ENCODE measurements around the gene LGALS7.
"Not testable (repeated sequence)": the region's sequence is repeated elsewhere in the genome, so short reads cannot be mapped to it uniquely, and the experiment has no call there.

The LGALS7 gene

GRCh38 chr19:38773469-38774177 lies at the start of gene LGALS7:
Gene LGALS7 (minus strand): TSS chr19:38773517. CDS start chr19:38773492, 25 bp downstream.
- no peak for DNase-seq (ENCODE audit: low spot score)

GRCh38 chr19:38821230-38821825 lies 48.0 kb upstream of the LGALS7 start:
- not testable (repeated sequence) for DNase-seq (ENCODE audit: low spot score)

- DNase-seq (ENCODE audit: low spot score), result no peak
These were observed 46.1 kb upstream of the LGALS7 start for GRCh38 chr19:38819231-38819920.

GRCh38 chr19:38817081-38817480 lies 43.8 kb upstream of the LGALS7 start:
- DNase-seq (ENCODE audit: low spot score), result no peak

DNA sequence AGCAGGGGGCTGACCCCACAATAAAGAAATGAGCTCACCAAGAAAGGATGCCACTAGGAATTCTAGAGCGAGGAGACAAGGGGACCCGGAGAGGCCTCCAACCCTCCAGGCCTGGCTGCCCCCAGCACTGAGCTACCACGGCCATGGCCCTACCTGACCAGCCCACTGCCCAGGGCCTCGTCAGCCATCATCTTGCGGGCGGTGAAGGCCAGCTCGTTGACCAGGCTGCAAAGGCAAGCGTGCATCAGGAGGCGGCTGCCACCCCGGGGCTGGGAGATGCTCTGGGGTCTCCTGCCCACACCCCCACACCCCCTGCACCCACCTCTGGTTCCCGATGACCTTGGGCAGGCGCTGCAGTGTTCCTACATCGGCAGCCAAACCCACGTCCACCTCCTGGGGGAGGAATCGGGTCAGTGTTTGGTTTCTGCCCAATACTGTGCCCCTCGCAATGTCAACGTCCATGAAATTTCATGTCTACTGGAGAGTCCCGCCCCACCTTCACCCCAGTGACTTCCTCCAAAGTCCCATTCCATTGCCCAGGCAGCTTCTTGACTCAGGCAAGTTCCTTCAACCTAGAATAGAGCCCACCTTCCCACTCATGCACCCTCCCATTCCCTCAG lies 42.9 kb upstream of the LGALS7 start:
- DNase-seq (ENCODE audit: low spot score), result no peak

- no peak for DNase-seq (ENCODE audit: low spot score)
These were observed 42.0 kb upstream of the LGALS7 start for GRCh38 chr19:38815059-38816001.

DNA sequence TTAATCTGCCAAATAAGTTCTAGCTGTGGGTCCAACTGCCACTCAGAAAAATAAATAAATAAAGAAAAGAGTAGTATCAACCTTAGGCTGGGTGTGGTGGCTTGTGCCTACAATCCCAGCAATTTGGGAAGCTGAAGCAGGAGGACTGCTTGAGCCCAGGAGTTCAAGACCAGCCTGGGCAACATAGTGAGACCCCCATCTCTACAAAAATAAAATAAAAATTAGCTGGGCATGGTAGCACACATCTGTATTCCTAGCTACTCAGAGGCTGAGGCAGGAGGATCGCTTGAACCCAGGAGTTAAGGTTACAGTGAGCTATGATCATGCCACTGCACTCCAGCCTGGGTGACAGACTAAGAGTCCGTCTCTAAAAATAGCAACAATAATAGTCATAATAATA lies 40.6 kb upstream of the LGALS7 start:
- not testable (repeated sequence) for DNase-seq (ENCODE audit: low spot score)

- no peak for DNase-seq (ENCODE audit: low spot score)
These were observed 40.0 kb upstream of the LGALS7 start for GRCh38 chr19:38813323-38813722.

GRCh38 chr19:38812841-38813320 lies 39.6 kb upstream of the LGALS7 start, which contains the start of gene LGALS4:
Gene LGALS4 (minus strand): TSS chr19:38812945. CDS start chr19:38812886, 59 bp downstream.
- DNase-seq (ENCODE audit: low spot score), result no peak

- no peak for DNase-seq (ENCODE audit: low spot score)
These were observed 38.9 kb upstream of the LGALS7 start for GRCh38 chr19:38812009-38812840.

GRCh38 chr19:38809592-38810252 lies 36.4 kb upstream of the LGALS7 start:
- DNase-seq (ENCODE audit: low spot score), result no peak

DNA sequence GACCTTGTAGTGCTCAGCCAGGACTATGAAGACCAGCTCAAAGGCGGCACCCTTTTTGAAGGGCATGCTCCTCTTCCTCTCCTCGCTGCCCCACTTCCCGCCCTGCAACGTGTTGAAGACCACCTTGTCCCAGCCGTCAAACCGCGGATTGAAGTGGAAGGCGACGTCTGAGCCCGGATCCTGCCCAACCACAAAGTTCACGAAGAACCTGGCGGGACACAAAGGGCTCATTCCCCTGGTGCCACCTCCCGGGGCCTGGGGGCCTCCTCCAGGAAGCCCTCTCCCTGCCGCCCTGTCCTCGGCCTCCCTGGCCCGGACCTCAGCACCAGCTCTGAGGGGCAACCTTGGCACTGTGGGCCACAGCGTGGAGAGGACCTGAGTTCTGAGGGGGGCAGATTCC lies 35.4 kb upstream of the LGALS7 start:
- DNase-seq (ENCODE audit: low spot score), result no peak

GRCh38 chr19:38807374-38808098 lies 34.2 kb upstream of the LGALS7 start:
- not testable (repeated sequence) for DNase-seq (ENCODE audit: low spot score)

GRCh38 chr19:38806371-38806770 lies 33.1 kb upstream of the LGALS7 start:
- DNase-seq (ENCODE audit: low spot score), result no peak

GRCh38 chr19:38805180-38805579 lies 31.9 kb upstream of the LGALS7 start:
- DNase-seq (ENCODE audit: low spot score), result no peak

- no peak for DNase-seq (ENCODE audit: low spot score)
These were observed 30.2 kb upstream of the LGALS7 start for GRCh38 chr19:38803543-38803942.

DNA sequence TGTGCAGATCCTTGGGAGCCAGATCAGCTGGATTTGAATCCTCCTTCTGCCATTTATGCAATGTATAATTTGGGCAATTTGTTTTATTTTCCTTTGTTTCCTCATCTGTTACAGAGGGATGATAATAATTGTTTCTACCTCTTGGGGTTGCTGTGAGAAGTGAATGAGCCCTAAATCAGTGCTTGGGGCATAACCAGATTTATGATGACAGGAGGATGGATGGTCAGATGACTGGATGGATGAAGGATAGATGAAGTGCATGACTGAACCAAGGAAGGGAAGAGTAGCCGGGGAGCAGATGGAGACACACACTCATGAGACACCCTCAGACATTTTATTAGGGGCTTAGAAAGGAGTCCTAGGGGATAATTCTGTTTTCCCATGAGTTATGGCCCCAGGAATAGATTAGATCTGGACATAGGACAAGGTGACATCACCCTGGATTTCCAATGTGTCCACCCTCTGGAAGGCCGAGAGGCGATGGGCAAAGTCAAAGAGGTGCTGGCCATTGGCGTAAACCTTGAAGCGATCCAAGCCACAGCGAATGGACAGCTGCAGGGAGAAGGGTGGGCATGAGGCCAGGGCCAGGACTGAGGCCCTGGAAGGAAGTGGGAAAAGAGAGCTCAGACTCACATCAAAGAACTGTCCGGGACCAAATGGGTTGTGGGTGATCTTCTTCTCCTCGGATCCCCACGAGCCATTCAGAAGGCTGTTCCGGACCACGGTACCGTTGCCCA lies 28.2 kb upstream of the LGALS7 start:
- no peak for DNase-seq (ENCODE audit: low spot score)

DNA sequence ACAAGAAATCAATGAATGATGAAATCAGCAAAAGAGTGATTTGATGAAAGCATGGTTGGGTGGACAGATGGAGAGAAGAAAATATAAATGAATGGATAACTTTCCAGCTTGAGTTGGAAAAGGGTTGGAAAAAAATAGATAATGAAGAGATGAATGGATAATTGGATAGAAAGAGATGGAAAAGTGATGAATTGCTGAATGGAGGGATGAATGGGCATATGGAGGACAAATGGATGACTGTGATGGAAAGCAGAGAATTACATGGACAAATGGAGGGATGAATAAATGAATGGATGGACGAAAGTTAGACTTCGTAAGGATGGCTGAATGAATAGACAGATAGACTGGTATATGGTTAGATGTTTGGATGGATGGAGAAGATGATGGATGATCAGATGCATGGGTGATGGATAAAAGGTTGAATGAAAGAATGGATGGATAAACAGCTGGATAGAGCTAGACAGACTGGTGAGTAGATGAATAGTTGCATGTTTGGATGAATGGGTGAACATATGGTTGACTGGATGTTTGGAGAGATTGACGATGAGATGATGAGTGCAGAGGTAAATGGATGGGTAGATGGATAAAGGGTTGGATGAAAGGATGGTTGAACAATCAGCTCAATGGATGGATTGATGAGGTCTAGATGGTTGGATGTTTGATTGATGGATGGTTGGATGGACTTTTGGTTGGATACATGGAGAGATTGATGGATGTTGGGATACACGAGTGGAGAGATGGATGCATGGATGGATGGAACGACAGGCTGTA lies 27.4 kb upstream of the LGALS7 start:
- no peak for DNase-seq (ENCODE audit: low spot score)

Measured in putamen (tissue), 1 donor.